SK-N-SH (cell line): Measurements from ENCODE around the gene URAD. TPM values are rescaled to one million over a fixed set of nuclear protein-coding genes. Genes with fewer than 3 reads are reported as not detected.

Experiments
- CTCF ChIA-PET: fragments of 300-600, 350-600 bp; formaldehyde crosslinking; extraction: SDS; loops from one replicate; lab custom pipeline; 2021; lab: Yijun Ruan, JAX
- POLR2A ChIA-PET: fragments of 350-600 bp; sonication (Branson Sonifier 250); formaldehyde crosslinking; extraction: SDS; loops from one replicate; lab custom pipeline; 2020; ENCODE audit warnings: antibody characterized with exemption, inconsistent platforms; lab: Yijun Ruan, JAX
- DNase-seq: peaks from one replicate; pipeline ENCODE4 v3.0.0; 2012
- H2AFZ ChIP-seq: fragments of 200-600 bp; sonication (generic); 2 replicates; pipeline ENCODE4 v1.8.1; 2016; ENCODE audit warnings: antibody characterized with exemption, mild to moderate bottlenecking, low read depth
- H3F3A ChIP-seq: fragments of 200-600 bp; sonication (generic); replicated peaks from 2 replicates; pipeline ENCODE3; 2016; ENCODE audit warnings: antibody characterized with exemption, mild to moderate bottlenecking; ENCODE audit not compliant: insufficient read depth
- H3K27ac ChIP-seq, 2 experiments: fragments of 200-500 bp in 1 of 2; fragments of 200-600 bp in 1 of 2; sonication (Bioruptor generic) in 1 of 2; sonication (generic), shearing (Covaris generic) in 1 of 2; 2 replicates each; pipeline versions ENCODE4 v1.5.1 to v1.6.1; 2014 to 2016; ENCODE audit warnings: low read depth in 2 of 2, inconsistent platforms in 1 of 2, low read length in 1 of 2, mild to moderate bottlenecking in 1 of 2, mixed read lengths in 1 of 2
- H3K27me3 ChIP-seq: fragments of 200-600 bp; sonication (generic), shearing (Covaris generic); 2 replicates; pipeline ENCODE4 v1.6.1; 2016; ENCODE audit warnings: mixed run types; ENCODE audit not compliant: insufficient read depth
- H3K36me3 ChIP-seq, 2 experiments: fragments of 200-500 bp in 1 of 2; fragments of 200-600 bp in 1 of 2; sonication (Bioruptor generic) in 1 of 2; sonication (generic) in 1 of 2; replicated peaks in 1 of 2; 2 replicates each; pipeline versions ENCODE3 to v1.5.1; 2014 to 2016; ENCODE audit warnings: low read length in 1 of 2, mild to moderate bottlenecking in 1 of 2; ENCODE audit not compliant: insufficient read depth in 2 of 2, control insufficient read depth in 1 of 2
- H3K4me1 ChIP-seq, 2 experiments: fragments of 200-500 bp in 1 of 2; fragments of 200-600 bp in 1 of 2; sonication (Bioruptor generic) in 1 of 2; sonication (generic), shearing (Covaris generic) in 1 of 2; 2 replicates each; pipeline versions ENCODE4 v1.5.1 to v1.6.1; 2014 to 2016; ENCODE audit warnings: low read depth in 1 of 2, low read length in 1 of 2, mixed run types in 1 of 2; ENCODE audit not compliant: insufficient read depth in 2 of 2, control insufficient read depth in 1 of 2
- H3K4me2 ChIP-seq: fragments of 200-600 bp; sonication (generic), shearing (Covaris generic); 2 replicates; pipeline ENCODE4 v1.6.1; 2017; ENCODE audit warnings: mixed run types
- H3K4me3 ChIP-seq, 2 experiments: fragments of 200-500 bp in 1 of 2; fragments of 200-600 bp in 1 of 2; sonication (Bioruptor generic) in 1 of 2; sonication (generic), shearing (Covaris generic) in 1 of 2; 2 replicates each; pipeline versions ENCODE4 v1.5.1 to v1.8.1; 2014 to 2016; ENCODE audit warnings: low read depth in 2 of 2, inconsistent platforms in 1 of 2, low read length in 1 of 2, mild to moderate bottlenecking in 1 of 2, mixed read lengths in 1 of 2, moderate library complexity in 1 of 2
- H3K79me2 ChIP-seq: fragments of 200-600 bp; sonication (generic); 2 replicates; pipeline ENCODE4 v1.8.1; 2017; ENCODE audit warnings: mild to moderate bottlenecking; ENCODE audit not compliant: insufficient read depth
- H3K9ac ChIP-seq: fragments of 200-600 bp; sonication (generic); 2 replicates; pipeline ENCODE4 v1.6.1; 2017; ENCODE audit warnings: mixed run types
- H3K9me2 ChIP-seq: fragments of 200-600 bp; sonication (generic); 2 replicates; pipeline ENCODE4 v1.6.1; 2017; ENCODE audit warnings: mixed run types
- H3K9me3 ChIP-seq: fragments of 200-600 bp; sonication (generic); 2 replicates; pipeline ENCODE4 v1.6.1; 2017; ENCODE audit warnings: mixed run types, mild to moderate bottlenecking, moderate library complexity
- H4K20me1 ChIP-seq: fragments of 200-600 bp; sonication (generic); 2 replicates; pipeline ENCODE4 v1.6.1; 2017; ENCODE audit warnings: mild to moderate bottlenecking, mixed run types; ENCODE audit not compliant: insufficient read depth
- CHD2 ChIP-seq: fragments of 150-350 bp; IDR thresholded peaks from 2 replicates; pipeline ENCODE4 v1.6.1; 2018; ENCODE audit warnings: low read length; ENCODE audit not compliant: partially characterized antibody
- CTCF ChIP-seq: fragments of 200-600 bp; sonication (generic); IDR thresholded peaks from 2 replicates; pipeline ENCODE4 v1.6.1; 2017; ENCODE audit warnings: antibody characterized with exemption, mild to moderate bottlenecking, moderate library complexity
- EZH2phosphoT487 ChIP-seq: fragments of 200-600 bp; sonication (generic); IDR thresholded peaks from 2 replicates; pipeline ENCODE4 v1.6.1; 2017; ENCODE audit warnings: low read depth, mixed run types, mild to moderate bottlenecking, antibody characterized with exemption, moderate library complexity, borderline replicate concordance
- FOSL2 ChIP-seq: IDR thresholded peaks from 2 replicates; pipeline ENCODE4 v1.4.0; 2012; ENCODE audit warnings: low read depth, mild to moderate bottlenecking, moderate library complexity, borderline replicate concordance
- FOXM1 ChIP-seq: IDR thresholded peaks from 2 replicates; pipeline ENCODE4 v1.4.0; 2012; ENCODE audit warnings: low read depth, mild to moderate bottlenecking
- GATA2 ChIP-seq: sonication (generic); formaldehyde crosslinking; IDR thresholded peaks from 2 replicates; pipeline ENCODE4 v1.5.0; 2020; ENCODE audit warnings: mild to moderate bottlenecking, missing genetic modification reagents
- MAX ChIP-seq: IDR thresholded peaks from 2 replicates; pipeline ENCODE4 v1.4.0; 2012; ENCODE audit warnings: low read depth
- MEF2A ChIP-seq: IDR thresholded peaks from 2 replicates; pipeline ENCODE4 v1.4.0; 2012; ENCODE audit warnings: low read depth, borderline replicate concordance
- NFIC ChIP-seq: IDR thresholded peaks from 2 replicates; pipeline ENCODE4 v1.4.0; 2012; ENCODE audit warnings: borderline replicate concordance
- POLR2AphosphoS5 ChIP-seq: IDR thresholded peaks from 2 replicates; pipeline ENCODE4 v1.6.1; 2012; ENCODE audit warnings: low read depth, low read length
- RCOR1 ChIP-seq: fragments of 150-350 bp; IDR thresholded peaks from 2 replicates; pipeline ENCODE4 v1.6.1; 2017; ENCODE audit warnings: antibody characterized with exemption, low read length
- REST ChIP-seq: IDR thresholded peaks from 2 replicates; pipeline ENCODE4 v1.6.1; 2012; ENCODE audit warnings: mild to moderate bottlenecking, low read depth, low read length, moderate library complexity
- RFX5 ChIP-seq: IDR thresholded peaks from 2 replicates; pipeline ENCODE4 v1.6.1; 2012; ENCODE audit warnings: mild to moderate bottlenecking, improper control_type of control experiment, low read length
- RXRA ChIP-seq: IDR thresholded peaks from 2 replicates; pipeline ENCODE4 v1.4.0; 2012; ENCODE audit warnings: low read depth, mild to moderate bottlenecking, borderline replicate concordance
- SMC3 ChIP-seq: IDR thresholded peaks from 2 replicates; pipeline ENCODE4 v1.6.1; 2012; ENCODE audit warnings: low read depth, low read length, improper control_type of control experiment
- TAF1 ChIP-seq: IDR thresholded peaks from 2 replicates; pipeline ENCODE4 v1.6.1; 2012; ENCODE audit warnings: low read depth, mild to moderate bottlenecking, low read length, moderate library complexity, borderline replicate concordance
- TCF12 ChIP-seq: IDR thresholded peaks from 2 replicates; pipeline ENCODE4 v1.4.0; 2012
- YY1 ChIP-seq: IDR thresholded peaks from 2 replicates; pipeline ENCODE4 v1.4.0; 2012; ENCODE audit warnings: low read depth, mild to moderate bottlenecking
- WGBS: methylation state at CpG from one replicate; pipeline ENCODE4 v1.1.6; 2017; ENCODE audit warnings: low lambda C conversion rate; 5-methylcytosine and 5-hydroxymethylcytosine counted together
- polyA plus RNA-seq, 3 experiments: library from polyadenylated mRNA; depleted of rRNA; stranded (reverse); fragments of >200 nt; gene quantifications; 2 replicates each; pipeline ENCODE4 v1.2.3, GENCODE V29; 2012

The URAD gene
- polyA plus RNA-seq, 1 of the 3 experiments (the other 2 are of a cell fraction): not detected

GRCh38 chr13:27977476-27978300 lies 10.8 kb downstream of the URAD start:
- no peaks in the 10 kb centered on the region for H3K9me2 ChIP-seq
- H3K4me1 ChIP-seq: no peaks in the 10 kb centered on the region
- H3K4me2 ChIP-seq: no peak overlapping the region
- H3K36me3 ChIP-seq: no peaks in the 10 kb centered on the region
- TF ChIP-seq CHD2 (no peak), SMC3 (no peak), RCOR1 (no peak), TAF1 (no peak), FOSL2 (no peak), RFX5 (no peak), CTCF (no peak), MEF2A (no peak), EZH2phosphoT487 (no peak), FOXM1 (no peak), MAX (no peak), RXRA (no peak), GATA2 (CRISPR knock-in tag) (no peak), TCF12 (no peak), NFIC (no peak), REST (no peak), YY1 (no peak), POLR2AphosphoS5 (no peak)
- ChIA-PET CTCF (interaction anchor here (0.8 to 3.5 kb wide), 5 partner anchors 24 to 616 kb away, joined by 3 to 15 read pairs (median 4); no protein-coding TSS in a partner anchor), POLR2A (no interaction called here)
- no peak overlapping the region for H3K4me3 ChIP-seq
- H4K20me1 ChIP-seq: no peaks in the 10 kb centered on the region
- H3F3A ChIP-seq: no peaks in the 10 kb centered on the region
- no peak overlapping the region for H3K9ac ChIP-seq
- H3K27me3 ChIP-seq: peaks cover 98% of the 10 kb centered on the region
- no peak overlapping the region for H2AFZ ChIP-seq
- no peaks in the 10 kb centered on the region for H3K9me3 ChIP-seq
- WGBS: 5% methylated on average over 34 of the region's 80 CpGs
- H3K79me2 ChIP-seq: no peaks in the 10 kb centered on the region
- DNase-seq: no peak
- H3K27ac ChIP-seq: no peak overlapping the region
